Fibroblast of villous mesenchyme (primary cell): ENCODE data around the gene MGMT. TPM values are rescaled to one million over a fixed set of nuclear protein-coding genes. Genes with fewer than 3 reads are reported as not detected.

Source experiments
- DNase-seq: peaks from one replicate; pipeline ENCODE4 v3.0.0-alpha.2; 2010; ENCODE audit warnings: low read depth
- H3K4me3 ChIP-seq: 2 replicates; pipeline ENCODE4 v1.5.1; 2011; ENCODE audit warnings: low read depth, mild to moderate bottlenecking, low read length
- total RNA-seq: library from RNA; depleted of rRNA; stranded (reverse); fragments of >200 nt; gene quantifications from 2 replicates; pipeline ENCODE4 v1.2.3, GENCODE V29; 2012
- TF ChIP-seq, protein P1 (sequence below): IDR thresholded peaks from 2 replicates; pipeline ENCODE4 v1.5.1; 2012; ENCODE audit warnings: low read depth, mild to moderate bottlenecking, low read length; ENCODE audit not compliant: insufficient read depth

Gene MGMT
- total RNA-seq, 1 donor = 10.4 TPM

DNA sequence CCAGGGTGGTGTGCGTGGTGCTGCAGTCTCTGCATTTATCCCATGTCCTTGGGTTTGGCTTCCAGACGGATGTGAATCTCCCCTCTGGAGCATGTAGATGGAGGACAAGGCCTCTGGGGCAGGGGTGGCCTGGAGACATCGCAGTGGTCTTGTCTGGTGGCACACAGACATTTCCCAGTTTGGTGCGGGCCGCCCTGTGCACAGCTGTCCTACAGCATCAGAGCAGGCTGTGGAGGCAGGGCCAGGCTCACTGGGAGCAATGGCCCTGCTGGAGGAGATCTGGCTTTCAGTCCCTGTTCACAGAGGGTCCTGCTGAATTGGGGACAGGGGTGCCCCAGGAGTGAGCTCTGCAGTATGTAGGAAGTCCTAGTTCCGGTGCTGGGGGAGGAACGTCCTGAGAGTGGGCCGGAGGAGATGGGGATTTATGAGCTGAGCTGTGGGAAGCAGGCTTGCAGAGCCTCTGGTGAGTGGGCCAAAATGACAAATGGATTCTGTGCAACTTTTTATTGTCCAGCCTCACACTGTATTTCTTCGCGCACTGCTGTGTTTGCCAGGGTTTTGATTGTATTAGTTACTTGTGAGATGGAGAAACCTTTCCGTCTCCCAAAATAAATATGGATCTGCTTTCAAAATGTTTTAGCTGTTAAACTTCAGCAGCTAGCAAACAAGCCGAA lies 40.3 kb downstream of the MGMT start:
- no peak overlapping the region for H3K4me3 ChIP-seq
- TF ChIP-seq, protein P1, sequence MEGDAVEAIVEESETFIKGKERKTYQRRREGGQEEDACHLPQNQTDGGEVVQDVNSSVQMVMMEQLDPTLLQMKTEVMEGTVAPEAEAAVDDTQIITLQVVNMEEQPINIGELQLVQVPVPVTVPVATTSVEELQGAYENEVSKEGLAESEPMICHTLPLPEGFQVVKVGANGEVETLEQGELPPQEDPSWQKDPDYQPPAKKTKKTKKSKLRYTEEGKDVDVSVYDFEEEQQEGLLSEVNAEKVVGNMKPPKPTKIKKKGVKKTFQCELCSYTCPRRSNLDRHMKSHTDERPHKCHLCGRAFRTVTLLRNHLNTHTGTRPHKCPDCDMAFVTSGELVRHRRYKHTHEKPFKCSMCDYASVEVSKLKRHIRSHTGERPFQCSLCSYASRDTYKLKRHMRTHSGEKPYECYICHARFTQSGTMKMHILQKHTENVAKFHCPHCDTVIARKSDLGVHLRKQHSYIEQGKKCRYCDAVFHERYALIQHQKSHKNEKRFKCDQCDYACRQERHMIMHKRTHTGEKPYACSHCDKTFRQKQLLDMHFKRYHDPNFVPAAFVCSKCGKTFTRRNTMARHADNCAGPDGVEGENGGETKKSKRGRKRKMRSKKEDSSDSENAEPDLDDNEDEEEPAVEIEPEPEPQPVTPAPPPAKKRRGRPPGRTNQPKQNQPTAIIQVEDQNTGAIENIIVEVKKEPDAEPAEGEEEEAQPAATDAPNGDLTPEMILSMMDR = no peak
- DNase-seq = no peak

DNA sequence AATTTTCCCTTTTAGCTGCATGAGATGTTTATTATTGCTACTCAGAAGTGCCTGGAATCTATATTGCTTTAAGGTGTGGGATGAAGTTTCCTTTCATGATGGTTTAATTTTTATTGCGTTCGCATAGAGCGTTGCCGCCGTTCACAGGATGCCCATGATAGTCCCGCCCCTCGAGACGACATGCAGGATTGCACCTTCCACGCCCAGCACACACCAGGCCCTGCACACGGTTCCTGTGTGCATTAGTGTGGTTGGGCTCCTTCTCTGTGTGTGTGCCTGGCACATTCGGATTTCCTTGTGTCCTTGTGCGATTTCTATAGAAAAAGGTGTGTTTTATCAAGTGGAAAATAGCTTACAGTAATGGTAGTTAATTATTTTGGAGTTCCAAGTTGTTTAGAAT lies 42.1 kb downstream of the MGMT start:
- TF ChIP-seq, protein P1 = no peak
- no peak overlapping the region for H3K4me3 ChIP-seq
- DNase-seq = no peak

DNA sequence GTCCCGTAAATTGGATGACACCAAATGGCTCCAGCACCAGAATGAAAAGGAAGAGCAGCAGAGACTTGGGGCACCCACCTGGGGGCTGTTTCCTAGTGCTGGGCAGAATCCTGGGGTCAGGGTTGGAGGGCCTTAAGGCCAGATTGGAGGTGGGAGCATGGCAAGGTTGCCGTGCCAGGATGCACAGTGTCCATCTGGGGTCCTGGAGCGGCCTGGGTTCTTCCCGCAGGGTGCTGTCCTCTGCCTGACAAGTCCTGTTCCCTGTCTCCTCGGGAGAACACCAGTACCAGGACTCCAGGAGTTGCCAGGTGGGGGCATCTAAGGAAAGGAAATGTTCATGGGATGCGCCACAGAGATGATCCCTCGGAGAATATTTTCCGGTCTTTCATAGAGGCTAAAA lies 42.8 kb downstream of the MGMT start:
- no peak overlapping the region for H3K4me3 ChIP-seq
- TF ChIP-seq, protein P1 = no peak
- no peak for DNase-seq

DNA sequence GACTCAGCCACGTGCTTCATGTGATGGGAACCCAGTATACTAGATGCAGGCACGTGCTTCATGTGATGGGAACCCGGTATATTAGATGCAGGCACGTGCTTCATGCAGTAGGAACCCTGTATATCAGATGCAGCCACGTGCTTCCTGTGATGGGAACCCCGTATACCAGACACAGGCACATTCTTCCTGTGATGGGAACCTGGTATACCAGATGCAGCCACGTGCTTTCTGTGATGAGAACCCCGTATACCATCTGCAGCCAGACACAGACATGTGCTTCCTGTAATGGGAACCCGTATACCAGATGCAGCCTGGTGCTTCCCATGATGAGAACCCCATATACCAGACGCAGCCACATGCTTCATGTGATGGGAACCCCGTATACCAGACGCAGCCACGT lies 44.0 kb downstream of the MGMT start:
- no peak for DNase-seq
- TF ChIP-seq, protein P1 = no peak
- no peak overlapping the region for H3K4me3 ChIP-seq

DNA sequence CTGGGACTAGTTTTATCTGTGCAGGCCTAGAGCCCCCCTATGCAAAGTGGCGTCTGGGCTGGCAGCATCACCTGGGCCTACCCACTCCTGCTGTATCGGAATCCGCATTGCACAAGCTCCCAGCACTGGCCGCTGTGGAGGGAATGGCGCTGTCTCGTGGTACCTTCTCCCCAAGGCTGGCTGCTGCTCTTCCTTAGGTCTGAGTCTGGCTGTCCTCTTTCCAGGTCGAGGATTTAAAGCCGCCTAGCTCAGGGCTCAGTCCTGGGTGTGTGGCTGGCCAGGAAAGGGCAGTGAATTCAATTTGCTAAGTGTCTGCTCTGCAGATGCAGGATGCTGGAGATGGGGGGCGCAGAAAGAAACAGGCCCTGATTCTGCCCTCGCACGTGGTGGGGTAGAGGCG lies 44.7 kb downstream of the MGMT start:
- TF ChIP-seq, protein P1 = no peak
- H3K4me3 ChIP-seq = no peak overlapping the region
- no peak for DNase-seq

DNA sequence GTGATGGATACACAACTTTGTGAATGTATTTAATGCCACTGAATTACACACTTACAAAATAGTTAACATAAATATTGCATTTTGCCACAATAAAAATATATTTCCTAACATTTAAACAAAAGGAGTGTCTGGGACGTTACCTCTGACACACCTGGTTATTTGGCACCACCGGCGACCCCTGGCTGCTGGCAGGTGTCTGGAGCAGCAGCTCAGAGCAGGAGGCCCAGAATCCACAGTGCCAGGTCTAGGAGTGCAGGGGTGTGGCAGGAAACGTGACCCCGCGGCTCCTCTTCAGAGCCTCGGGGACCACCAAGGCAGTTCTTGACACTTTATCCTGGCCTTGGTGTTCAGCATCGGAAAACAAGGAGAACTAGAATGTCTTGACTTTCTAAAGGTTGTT lies 46.3 kb downstream of the MGMT start:
- H3K4me3 ChIP-seq = no peak overlapping the region
- DNase-seq = no peak
- TF ChIP-seq, protein P1 = no peak
